GM19452 (cell line): ENCODE data around the gene RNF187.

ENCODE experiments used
- ATAC-seq: cut with Tn5 transposase; IDR thresholded peaks from one replicate; pipeline ENCODE4 v1.9.1; 2021; ENCODE audit not compliant: unreplicated experiment

Gene RNF187

GRCh38 chr1:228487336-228488124, at the start of gene RNF187:
TSS of gene RNF187 (plus strand) at chr1:228487382.
- ATAC-seq, result peak; percentile 67

DNA sequence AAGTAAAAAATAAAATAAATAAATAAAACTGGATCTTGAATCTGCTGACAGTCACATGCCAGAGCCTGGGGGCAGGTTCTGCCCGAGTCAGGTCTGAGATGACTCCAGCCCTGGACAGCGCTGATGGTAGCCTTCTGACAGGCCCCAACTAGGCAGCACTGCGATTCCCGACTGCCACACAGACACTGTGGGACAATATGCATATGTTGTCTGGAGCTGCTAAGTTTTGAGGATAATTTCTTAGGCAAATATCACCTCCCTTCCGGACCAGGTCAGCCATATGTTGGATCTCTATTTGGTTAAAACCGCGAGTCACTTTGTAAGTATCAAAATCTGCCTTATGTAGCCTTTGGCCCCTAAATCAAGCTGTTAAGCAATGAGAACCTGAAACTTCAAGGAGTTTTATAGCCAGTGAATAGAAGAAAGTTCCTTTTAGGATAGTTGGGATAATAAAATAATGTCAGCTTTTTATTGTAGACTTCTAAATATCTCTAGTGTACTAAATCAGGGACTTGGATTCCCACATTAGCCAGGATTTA, 49.7 kb upstream of the RNF187 start:
- ATAC-seq, result no peak

DNA sequence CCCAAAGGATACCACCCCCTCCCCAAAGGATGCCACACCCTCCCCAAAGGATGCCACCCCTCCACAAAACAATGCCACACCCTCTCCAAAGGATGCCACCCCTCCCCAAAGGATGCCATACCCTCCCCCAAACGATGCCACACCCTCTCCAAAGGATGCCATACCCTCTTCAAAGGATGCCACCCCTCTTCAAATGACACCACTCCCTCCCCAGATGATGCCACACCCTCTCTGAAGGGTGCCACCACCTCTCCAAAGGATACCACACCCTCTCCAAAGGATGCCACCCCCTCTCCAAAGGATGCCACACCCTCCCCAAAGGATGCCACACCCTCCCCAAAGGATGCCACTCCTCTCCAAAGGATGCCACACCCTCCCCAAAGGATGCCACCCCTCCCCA, 48.9 kb upstream of the RNF187 start:
- ATAC-seq, result no peak

DNA sequence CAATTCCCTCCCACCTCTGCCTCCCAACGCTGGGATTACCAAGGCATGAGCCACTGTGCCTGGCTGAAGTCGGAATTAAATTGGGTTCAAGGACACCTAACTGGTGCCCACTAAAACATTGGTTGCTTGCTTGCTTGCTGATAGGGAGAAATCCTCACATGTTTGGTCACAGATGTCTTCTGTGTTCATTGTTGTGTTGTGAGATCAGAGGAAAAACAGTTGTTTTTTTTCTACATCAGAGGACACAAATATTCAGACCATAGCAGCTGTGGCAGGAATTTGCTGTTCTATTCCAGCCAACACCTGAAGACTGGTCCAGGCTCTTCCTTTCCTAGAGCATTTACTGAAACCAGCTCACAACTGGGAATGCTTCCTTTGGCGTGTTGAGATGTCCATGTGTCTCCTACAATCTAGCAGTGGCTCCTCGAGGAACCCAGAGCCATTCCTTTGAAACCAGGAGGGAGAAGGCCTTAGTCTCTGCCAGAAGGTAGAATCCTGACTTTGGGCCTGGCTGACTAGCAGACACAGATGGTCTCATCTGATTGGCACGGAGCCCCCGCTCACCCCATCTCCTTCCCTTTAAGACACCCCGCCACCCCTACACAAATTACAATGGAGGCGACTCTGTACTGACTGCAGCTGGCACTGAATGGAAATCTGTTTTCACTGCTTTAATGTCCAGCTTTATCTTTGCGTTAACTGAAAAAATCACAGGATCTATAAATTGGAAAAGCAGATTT, 46.3 kb upstream of the RNF187 start:
- ATAC-seq, result no peak

GRCh38 chr1:228443395-228443794, 43.8 kb upstream of the RNF187 start:
- ATAC-seq, result no peak

DNA sequence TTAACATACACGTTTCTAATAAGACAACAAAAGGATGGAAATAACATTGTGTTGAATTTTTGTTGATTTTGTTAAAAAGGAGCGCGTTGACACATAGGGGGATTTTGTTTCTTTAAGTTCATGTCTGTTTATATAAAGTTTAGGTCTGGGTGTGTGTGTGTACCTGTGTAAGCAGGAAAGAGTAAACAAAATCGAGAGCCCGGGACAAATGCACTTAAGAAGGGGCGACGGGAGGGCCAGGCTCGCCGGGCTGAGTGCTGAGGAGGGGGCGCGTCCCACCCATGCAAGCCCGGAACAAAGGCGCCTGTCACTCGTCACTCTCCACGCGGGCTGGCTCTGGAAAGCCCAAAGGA, 41.7 kb upstream of the RNF187 start:
- ATAC-seq, result no peak

DNA sequence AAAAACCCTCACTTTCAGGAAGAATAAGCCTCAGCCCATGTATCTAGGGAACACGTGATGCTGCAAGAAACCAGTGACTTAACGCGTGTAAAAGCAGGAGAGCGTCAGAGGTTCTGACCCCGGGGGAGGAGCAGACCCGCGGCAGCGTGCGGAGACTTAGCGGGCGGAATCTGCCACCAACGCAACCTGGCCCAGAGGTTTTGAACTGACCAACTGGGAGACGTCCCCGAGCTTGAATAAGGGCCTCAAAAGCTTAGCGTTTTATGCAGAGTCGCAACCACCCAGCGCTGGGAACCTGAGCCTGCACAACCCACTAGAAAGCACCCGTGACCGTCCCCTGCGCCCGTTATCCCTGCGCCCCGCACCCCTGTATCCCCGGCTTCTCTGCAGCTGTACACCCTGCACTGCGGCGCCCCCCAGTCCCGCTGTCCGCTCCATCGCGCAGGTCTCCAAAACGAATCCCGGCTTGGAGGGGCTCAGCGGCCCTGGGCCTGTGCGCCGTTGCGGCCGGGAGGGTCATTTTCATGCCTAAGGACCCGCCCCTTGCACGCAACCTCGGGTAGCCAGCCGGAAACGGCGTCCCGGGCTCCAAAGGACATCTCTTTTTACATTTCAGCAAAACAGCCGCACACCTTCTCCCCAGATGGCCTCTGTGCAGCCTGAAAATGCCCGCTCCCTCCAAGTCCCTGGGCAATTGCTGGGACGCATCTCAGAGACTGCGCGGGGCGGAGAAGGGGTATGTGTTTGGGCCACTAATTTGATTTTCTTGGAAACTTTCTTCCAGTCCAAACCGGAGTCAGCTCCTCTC, 41.1 kb upstream of the RNF187 start:
- ATAC-seq, result no peak

DNA sequence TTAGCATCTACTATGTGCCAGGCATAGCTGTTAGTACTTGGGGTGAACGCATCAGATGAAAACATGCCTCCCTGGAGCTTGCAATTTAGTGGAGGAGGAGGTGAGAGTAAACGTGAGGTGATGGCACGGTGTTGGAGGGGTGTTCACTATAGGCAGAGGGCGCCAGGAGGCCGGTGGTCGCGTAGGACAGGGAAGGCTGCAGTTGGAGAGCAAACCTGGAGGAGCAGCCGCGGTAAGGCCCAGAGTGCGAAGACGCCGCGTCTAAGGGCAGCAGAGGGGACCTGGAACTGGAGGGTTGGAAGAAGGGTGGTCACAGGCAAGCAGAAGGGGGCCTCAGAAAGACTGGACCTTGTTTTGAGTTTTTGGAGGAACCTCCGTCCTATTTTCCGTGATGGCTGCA, 40.3 kb upstream of the RNF187 start:
- no peak for ATAC-seq

DNA sequence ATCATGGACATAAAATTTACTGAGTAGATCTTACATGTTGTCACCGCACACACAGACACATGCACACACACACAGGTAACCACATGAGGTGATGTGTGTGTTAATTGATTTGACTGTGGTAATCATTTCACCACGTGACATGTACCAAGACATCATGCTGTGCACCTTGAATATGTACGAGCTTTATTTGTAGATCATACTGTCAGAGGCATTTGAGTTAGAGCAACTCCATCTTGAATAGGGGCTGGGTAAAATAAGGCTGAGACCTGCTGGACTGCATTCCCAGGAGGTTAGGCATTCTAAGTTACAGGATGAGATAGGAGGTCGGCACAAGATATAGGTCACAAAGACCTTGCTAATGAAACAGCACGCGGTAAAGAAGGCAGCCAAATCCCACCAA, 38.8 kb upstream of the RNF187 start:
- no peak for ATAC-seq

DNA sequence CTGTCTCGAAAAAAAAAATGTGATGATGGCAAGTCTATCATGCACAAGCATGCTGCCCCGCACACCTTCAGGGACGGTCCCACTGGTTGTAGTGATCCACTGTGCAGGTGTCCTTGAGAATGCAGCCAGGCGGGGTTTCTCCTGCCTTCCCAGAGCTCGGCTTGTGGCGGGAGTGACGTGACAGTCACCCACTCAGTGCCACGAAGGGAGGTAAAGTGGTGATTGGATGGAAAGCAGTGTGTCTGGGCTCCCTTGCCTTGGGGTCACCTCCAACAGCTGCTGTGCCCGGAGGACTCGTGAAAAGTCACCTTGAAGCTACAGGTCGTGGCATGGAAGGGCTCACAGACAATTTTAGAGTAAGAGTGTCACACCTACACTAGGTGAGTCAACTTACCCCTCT, 37.0 kb upstream of the RNF187 start:
- ATAC-seq, result no peak

- ATAC-seq, result no peak
Observed at GRCh38 chr1:228452194-228453021, 34.8 kb upstream of the RNF187 start.

- no peak for ATAC-seq
Observed at GRCh38 chr1:228453022-228453560, 34.1 kb upstream of the RNF187 start.

DNA sequence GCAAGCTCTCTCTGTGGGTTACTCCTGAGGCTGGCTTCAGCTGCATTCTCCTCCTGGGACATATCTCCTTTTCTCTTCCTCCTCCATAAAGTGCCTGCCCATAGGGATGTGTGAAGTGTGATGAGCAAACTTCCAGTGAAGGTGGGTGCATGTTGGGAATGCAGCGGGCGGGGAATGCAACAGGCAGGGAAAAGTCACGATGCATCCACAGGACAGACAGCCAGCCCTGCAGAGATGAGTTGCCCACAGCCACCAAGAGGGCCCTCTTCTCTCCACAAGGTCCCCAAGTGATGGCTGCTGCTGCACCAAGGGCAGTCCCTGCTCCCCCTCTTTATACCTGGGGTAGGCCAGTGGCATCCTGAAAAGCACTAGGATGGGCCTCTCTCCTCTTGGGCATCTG, 33.6 kb upstream of the RNF187 start:
- ATAC-seq, result no peak

DNA sequence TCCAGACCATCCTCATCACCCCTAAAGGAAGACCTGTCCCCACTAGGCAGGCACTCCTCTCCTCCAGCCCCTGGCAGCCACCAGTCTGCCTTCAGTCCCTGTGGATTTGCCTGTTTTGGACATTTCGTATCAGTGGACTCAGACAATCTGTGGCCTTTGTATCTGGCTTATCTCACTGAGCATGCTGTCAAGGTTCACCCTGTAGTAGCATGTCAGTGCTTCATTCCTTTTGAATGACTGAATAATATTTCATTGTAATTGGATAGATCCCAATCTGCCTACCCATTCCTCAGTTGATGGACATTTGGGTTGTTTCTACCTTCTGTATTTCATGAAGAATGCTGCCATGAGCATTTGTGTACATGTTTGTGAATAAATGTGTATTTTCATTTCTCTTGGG, 32.9 kb upstream of the RNF187 start:
- no peak for ATAC-seq

GRCh38 chr1:228455715-228456114, 31.5 kb upstream of the RNF187 start:
- ATAC-seq, result no peak

DNA sequence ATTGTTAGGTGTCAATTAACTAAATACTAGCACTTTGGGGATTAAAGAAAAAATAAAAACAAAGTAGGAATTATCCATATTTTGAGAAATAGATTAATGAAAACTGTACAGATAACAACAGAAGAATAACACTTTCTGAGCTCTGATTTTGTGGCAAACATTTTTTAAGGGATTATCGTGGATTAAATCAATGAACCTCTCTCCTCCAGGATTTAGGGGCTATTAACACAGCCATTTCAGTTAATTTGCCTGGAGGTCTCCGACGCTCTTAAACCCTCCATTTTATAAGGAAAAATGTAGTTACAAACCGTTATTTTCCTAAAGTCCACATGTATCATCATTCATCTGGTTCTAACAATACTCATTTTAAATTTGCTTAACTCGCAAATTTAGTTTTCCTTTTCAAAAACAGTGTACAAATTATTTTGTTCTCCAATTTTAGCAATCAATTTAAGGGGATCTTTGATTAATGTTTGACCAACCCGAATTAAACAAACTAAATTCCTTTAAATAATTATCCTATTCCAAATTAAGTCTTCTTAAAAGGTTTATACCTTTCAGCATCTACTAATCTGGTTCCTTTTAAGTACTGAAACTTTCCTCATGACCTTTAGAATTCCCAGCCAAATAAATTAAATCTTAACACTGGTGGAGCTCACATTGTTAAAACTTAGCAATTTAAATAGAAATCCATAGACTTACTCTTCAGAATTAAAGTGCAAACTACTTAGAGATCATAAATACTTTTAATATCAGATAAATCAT, 30.7 kb upstream of the RNF187 start:
- no peak for ATAC-seq

GRCh38 chr1:228457017-228457395, 30.2 kb upstream of the RNF187 start:
- no peak for ATAC-seq

DNA sequence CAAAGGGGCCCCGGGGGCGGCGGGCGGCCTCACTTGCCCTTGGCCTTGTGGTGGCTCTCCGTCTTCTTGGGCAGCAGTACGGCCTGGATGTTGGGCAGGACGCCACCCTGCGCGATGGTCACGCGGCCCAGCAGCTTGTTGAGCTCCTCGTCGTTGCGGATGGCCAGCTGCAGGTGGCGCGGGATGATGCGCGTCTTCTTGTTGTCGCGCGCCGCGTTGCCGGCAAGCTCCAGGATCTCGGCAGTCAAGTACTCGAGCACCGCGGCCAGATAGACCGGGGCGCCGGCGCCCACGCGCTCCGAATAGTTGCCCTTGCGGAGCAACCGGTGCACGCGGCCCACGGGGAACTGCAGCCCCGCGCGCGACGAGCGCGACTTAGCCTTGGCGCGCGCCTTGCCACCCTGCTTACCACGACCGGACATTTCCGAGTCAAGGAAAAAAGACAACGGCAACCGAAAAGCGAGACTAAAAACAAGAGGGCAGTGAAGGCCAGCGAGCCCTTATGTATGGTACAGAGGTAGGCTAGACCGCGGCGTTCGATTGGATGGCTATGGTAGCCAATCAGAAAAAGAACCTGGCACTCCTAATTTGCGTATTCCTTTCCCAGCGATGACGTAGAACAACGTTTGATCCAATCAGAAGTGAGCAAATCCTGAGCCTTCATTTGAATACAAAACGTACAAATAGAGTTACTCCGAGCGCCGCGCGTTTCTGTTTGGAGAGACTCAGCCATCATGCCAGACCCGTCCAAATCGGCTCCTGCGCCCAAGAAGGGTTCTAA, 29.6 kb upstream of the RNF187 start:
- peak; percentile 81 for ATAC-seq
